ENCODE data around the gene FIBP. TPM values are rescaled to one million over a fixed set of nuclear protein-coding genes. Genes with fewer than 3 reads are reported as not detected.

Gene FIBP
- total RNA-seq, 2 experiments from 2014 or later, result 19.1 to 19.9 TPM

GRCh38 chr11:65882120-65883057 lies 5.9 kb downstream of the FIBP start:
- Histone ChIP-seq H3K27ac (ENCODE audit: low read depth in 1 of 2, low read length in 2 of 2) (no peak overlapping the region), H3K4me1 (ENCODE audit: insufficient read depth, low read length) (peaks cover 53% of the 10 kb centered on the region), H3K27me3 (ENCODE audit: control insufficient read depth in 1 of 2, insufficient read depth in 2 of 2, low read length in 2 of 2) (no peaks in the 10 kb centered on the region), H3K4me3 (ENCODE audit: low read length) (no peak overlapping the region), H3K9me3 (ENCODE audit: control insufficient read depth in 1 of 2, insufficient read depth in 1 of 2, low read length in 2 of 2) (no peaks in the 10 kb centered on the region), H3K36me3 (ENCODE audit: insufficient read depth, low read length) (peaks cover 35% of the 10 kb centered on the region)
- Mint-ChIP-seq H3K27ac (no peak overlapping the region), H3K4me3 (no peak overlapping the region), H3K27me3 (no peaks in the 10 kb centered on the region), H3K4me1 (ENCODE audit: low read depth) (peaks cover 30% of the 10 kb centered on the region), H3K9me3 (no peaks in the 10 kb centered on the region), H3K36me3 (ENCODE audit: low read depth) (peaks cover 37% of the 10 kb centered on the region)
- POLR2A ChIA-PET, result interaction anchor here (1.3 to 2.4 kb wide), 2 partner anchors 23 to 170 kb away, joined by 3 to 11 read pairs; partner anchors contain the start of genes KAT5 and MUS81
- DNase-seq (peak in 1 of 14 experiments; percentile 1), ATAC-seq (ENCODE audit: poor library complexity) (no peak)
- TF ChIP-seq, protein P1, sequence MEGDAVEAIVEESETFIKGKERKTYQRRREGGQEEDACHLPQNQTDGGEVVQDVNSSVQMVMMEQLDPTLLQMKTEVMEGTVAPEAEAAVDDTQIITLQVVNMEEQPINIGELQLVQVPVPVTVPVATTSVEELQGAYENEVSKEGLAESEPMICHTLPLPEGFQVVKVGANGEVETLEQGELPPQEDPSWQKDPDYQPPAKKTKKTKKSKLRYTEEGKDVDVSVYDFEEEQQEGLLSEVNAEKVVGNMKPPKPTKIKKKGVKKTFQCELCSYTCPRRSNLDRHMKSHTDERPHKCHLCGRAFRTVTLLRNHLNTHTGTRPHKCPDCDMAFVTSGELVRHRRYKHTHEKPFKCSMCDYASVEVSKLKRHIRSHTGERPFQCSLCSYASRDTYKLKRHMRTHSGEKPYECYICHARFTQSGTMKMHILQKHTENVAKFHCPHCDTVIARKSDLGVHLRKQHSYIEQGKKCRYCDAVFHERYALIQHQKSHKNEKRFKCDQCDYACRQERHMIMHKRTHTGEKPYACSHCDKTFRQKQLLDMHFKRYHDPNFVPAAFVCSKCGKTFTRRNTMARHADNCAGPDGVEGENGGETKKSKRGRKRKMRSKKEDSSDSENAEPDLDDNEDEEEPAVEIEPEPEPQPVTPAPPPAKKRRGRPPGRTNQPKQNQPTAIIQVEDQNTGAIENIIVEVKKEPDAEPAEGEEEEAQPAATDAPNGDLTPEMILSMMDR (IDR thresholded peaks at IDR 0.05), result no peak
- intact Hi-C loops (cut with DNase I, micrococcal nuclease), result loop anchor here in 1 of 2 experiments (10.0 kb wide), 1 partner anchor 168 kb away; the partner anchor contains the start of gene KAT5
- CTCF ChIA-PET, result interaction anchor here (0.8 to 3.5 kb wide), 3 partner anchors 8 to 23 kb away, joined by 3 to 37 read pairs (median 21); partner anchors contain the start of gene MUS81

DNA sequence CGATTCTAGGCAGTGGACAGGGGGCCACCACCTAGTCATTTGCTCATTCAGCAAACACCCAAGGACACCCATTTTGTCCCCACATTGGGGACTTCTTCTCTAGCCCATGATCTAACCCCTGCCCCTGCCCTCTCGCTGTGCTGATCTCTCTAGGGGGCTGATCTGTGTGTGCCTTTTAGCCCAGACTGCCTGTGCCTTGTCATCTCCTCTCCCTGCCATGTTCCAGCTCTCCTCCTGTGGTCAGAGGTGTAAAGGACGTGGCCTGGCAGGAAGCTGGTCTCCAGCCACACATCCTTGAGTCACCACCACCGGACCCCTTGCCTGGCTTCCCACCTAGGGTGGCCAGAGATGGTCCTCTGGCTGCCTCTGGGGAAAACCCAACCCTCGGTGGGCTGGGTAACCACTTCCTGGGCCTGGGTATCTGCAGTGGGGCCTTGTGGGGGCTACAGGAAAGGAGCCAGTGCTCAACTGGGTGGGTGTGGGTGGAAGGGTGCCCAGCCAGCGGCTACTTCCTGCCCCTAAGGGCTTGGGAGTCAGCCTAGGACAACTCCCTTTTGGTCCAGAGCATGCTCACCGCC lies 7.3 kb downstream of the FIBP start:
- Histone ChIP-seq H3K4me3 (ENCODE audit: low read length) (peak overlapping the region; percentile 7), H3K36me3 (ENCODE audit: insufficient read depth, low read length) (peaks cover 35% of the 10 kb centered on the region), H3K27ac (ENCODE audit: low read depth in 1 of 2, low read length in 2 of 2) (peak overlapping the region in 1 of 2 donors; percentile 18), H3K27me3 (ENCODE audit: control insufficient read depth in 1 of 2, insufficient read depth in 2 of 2, low read length in 2 of 2) (no peaks in the 10 kb centered on the region), H3K4me1 (ENCODE audit: insufficient read depth, low read length) (peaks cover 57% of the 10 kb centered on the region), H3K9me3 (ENCODE audit: control insufficient read depth in 1 of 2, insufficient read depth in 1 of 2, low read length in 2 of 2) (no peaks in the 10 kb centered on the region)
- Mint-ChIP-seq H3K36me3 (ENCODE audit: low read depth) (peaks cover 31% of the 10 kb centered on the region), H3K27me3 (no peaks in the 10 kb centered on the region), H3K27ac (peak overlapping the region; percentile 44), H3K9me3 (no peaks in the 10 kb centered on the region), H3K4me3 (no peak overlapping the region), H3K4me1 (ENCODE audit: low read depth) (peaks cover 22% of the 10 kb centered on the region)
- DNase-seq (peak in 1 of 14 experiments; percentile 2), ATAC-seq (ENCODE audit: poor library complexity) (no peak)
- intact Hi-C loops (cut with DNase I, micrococcal nuclease), result loop anchor here in 1 of 2 experiments (10.0 kb wide), 1 partner anchor 166 kb away; the partner anchor contains the start of gene KAT5
- TF ChIP-seq, protein P1 (IDR thresholded peaks at IDR 0.05), result no peak
- ChIA-PET CTCF (interaction anchor here (0.7 to 1.2 kb wide), 2 partner anchors 7 to 21 kb away, joined by 3 to 4 read pairs; partner anchors contain the start of gene MUS81), POLR2A (interaction anchor here (1.4 to 2.4 kb wide), 2 partner anchors 22 to 47 kb away, joined by 3 to 11 read pairs; partner anchors contain the start of gene MUS81)

GRCh38 chr11:65880027-65880426 lies 8.2 kb downstream of the FIBP start:
- no peak for DNase-seq
- Mint-ChIP-seq H3K9me3 (no peaks in the 10 kb centered on the region), H3K27ac (peak overlapping the region; percentile 42), H3K4me3 (no peak overlapping the region), H3K27me3 (no peaks in the 10 kb centered on the region), H3K36me3 (ENCODE audit: low read depth) (peaks cover 24% of the 10 kb centered on the region), H3K4me1 (ENCODE audit: low read depth) (peaks cover 21% of the 10 kb centered on the region)
- peak overlapping the region; percentile 50 for H3K4me3 ChIP-seq (ENCODE audit: low read length)
- peaks cover 56% of the 10 kb centered on the region for H3K4me1 ChIP-seq (ENCODE audit: insufficient read depth, low read length)
- ATAC-seq (ENCODE audit: poor library complexity), result no peak
- intact Hi-C loops (cut with DNase I, micrococcal nuclease), result loop anchor here in 1 of 2 experiments (10.0 kb wide), 1 partner anchor 165 kb away; the partner anchor contains the start of gene KAT5
- TF ChIP-seq, protein P1 (IDR thresholded peaks at IDR 0.05), result no peak
- CTCF ChIA-PET, result interaction anchor here (0.7 to 2.1 kb wide), 3 partner anchors 8 to 20 kb away, joined by 3 to 8 read pairs (median 4); partner anchors contain the start of genes FIBP and MUS81
- H3K9me3 ChIP-seq (ENCODE audit: control insufficient read depth in 1 of 2, insufficient read depth in 1 of 2, low read length in 2 of 2), result no peaks in the 10 kb centered on the region
- H3K27me3 ChIP-seq (ENCODE audit: control insufficient read depth in 1 of 2, insufficient read depth in 2 of 2, low read length in 2 of 2), result no peaks in the 10 kb centered on the region
- POLR2A ChIA-PET, result interaction anchor here (0.8 to 2.4 kb wide), 4 partner anchors 9 to 21 kb away, joined by 3 to 11 read pairs (median 4); partner anchors contain the start of genes CCDC85B, FIBP and MUS81
- H3K36me3 ChIP-seq (ENCODE audit: insufficient read depth, low read length), result peaks cover 27% of the 10 kb centered on the region
- peak overlapping the region; percentile 9 to 41 for H3K27ac ChIP-seq (ENCODE audit: low read depth in 1 of 2, low read length in 2 of 2)
